ENCODE measurements around the gene SEC14L3. TPM values are rescaled to one million over a fixed set of nuclear protein-coding genes. Genes with fewer than 3 reads are reported as not detected.
"Not testable (repeated sequence)": the region's sequence is repeated elsewhere in the genome, so short reads cannot be mapped to it uniquely, and the experiment has no call there.

The SEC14L3 gene
- total RNA-seq, 3 donors from 2014 or later: not detected

DNA sequence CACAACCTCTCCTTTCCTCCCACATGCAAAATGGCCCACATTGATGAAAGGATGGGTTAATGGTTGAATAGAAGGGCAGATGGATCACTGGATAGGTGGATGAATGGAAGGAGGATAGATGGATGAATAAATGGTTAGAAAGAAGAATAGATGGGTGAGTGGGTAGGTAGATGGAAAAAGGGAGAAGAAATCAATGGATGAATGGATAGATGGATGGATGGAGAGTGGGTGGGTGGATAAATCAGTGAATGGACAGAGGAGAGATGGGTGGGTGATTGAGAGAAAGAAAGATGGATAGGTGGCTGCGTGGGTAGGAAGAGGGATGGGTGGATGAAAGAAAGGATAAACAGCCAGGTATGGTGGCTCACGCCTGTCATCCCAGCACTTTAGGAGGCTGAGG lies 1.2 kb downstream of the SEC14L3 start:
- intact Hi-C loops (cut with DNase I; ENCODE audit: low total_unique reads): no loop called here
- Histone ChIP-seq H3K27ac (no peak overlapping the region), H3K27me3 (no peaks in the 10 kb centered on the region)

GRCh38 chr22:30469165-30469564 lies 2.7 kb downstream of the SEC14L3 start:
- H3K4me3 ChIP-seq: no peak overlapping the region
- TF ChIP-seq POLR2A (IDR thresholded peaks at IDR 0.05) (no peak), POLR2AphosphoS5 (IDR thresholded peaks at IDR 0.05) (no peak)
- TF ChIP-seq, protein P1, sequence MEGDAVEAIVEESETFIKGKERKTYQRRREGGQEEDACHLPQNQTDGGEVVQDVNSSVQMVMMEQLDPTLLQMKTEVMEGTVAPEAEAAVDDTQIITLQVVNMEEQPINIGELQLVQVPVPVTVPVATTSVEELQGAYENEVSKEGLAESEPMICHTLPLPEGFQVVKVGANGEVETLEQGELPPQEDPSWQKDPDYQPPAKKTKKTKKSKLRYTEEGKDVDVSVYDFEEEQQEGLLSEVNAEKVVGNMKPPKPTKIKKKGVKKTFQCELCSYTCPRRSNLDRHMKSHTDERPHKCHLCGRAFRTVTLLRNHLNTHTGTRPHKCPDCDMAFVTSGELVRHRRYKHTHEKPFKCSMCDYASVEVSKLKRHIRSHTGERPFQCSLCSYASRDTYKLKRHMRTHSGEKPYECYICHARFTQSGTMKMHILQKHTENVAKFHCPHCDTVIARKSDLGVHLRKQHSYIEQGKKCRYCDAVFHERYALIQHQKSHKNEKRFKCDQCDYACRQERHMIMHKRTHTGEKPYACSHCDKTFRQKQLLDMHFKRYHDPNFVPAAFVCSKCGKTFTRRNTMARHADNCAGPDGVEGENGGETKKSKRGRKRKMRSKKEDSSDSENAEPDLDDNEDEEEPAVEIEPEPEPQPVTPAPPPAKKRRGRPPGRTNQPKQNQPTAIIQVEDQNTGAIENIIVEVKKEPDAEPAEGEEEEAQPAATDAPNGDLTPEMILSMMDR (IDR thresholded peaks at IDR 0.05): no peak
- no peaks in the 10 kb centered on the region for H3K27me3 ChIP-seq
- no peaks in the 10 kb centered on the region for H3K36me3 ChIP-seq
- no peak overlapping the region for H3K27ac ChIP-seq
- intact Hi-C loops (cut with DNase I; ENCODE audit: low total_unique reads): no loop called here
- no peaks in the 10 kb centered on the region for H3K4me1 ChIP-seq
- no peak for DNase-seq (ENCODE audit: low spot score in 2 of 2)
- no peaks in the 10 kb centered on the region for H3K9me3 ChIP-seq

More for the DNA sequence above, 1.2 kb downstream of the SEC14L3 start:
- H3K4me1 ChIP-seq: no peaks in the 10 kb centered on the region
- no peak for DNase-seq (ENCODE audit: low spot score in 2 of 2)
- TF ChIP-seq, protein P1 (IDR thresholded peaks at IDR 0.05): no peak
- TF ChIP-seq POLR2AphosphoS5 (IDR thresholded peaks at IDR 0.05): no peak
- TF ChIP-seq POLR2A (IDR thresholded peaks at IDR 0.05): no peak
- no peaks in the 10 kb centered on the region for H3K36me3 ChIP-seq
- no peaks in the 10 kb centered on the region for H3K9me3 ChIP-seq
- H3K4me3 ChIP-seq: no peak overlapping the region

- H3K36me3 ChIP-seq; H3K4me1 ChIP-seq; H3K27ac ChIP-seq; H3K4me3 ChIP-seq; DNase-seq (ENCODE audit: low spot score in 2 of 2); intact Hi-C loops (cut with DNase I; ENCODE audit: low total_unique reads); H3K9me3 ChIP-seq; H3K27me3 ChIP-seq: not testable (repeated sequence)
These were observed 11.3 kb downstream of the SEC14L3 start for GRCh38 chr22:30460555-30460954.

- TF ChIP-seq, protein P1 (IDR thresholded peaks at IDR 0.05): no peak
- TF ChIP-seq POLR2AphosphoS5 (IDR thresholded peaks at IDR 0.05): no peak
- H3K9me3 ChIP-seq: no peaks in the 10 kb centered on the region
- DNase-seq (ENCODE audit: low spot score in 2 of 2): peak; percentile 46 to 80
- no peaks in the 10 kb centered on the region for H3K4me1 ChIP-seq
- intact Hi-C loops (cut with DNase I; ENCODE audit: low total_unique reads): no loop called here
- H3K27me3 ChIP-seq: no peaks in the 10 kb centered on the region
- no peaks in the 10 kb centered on the region for H3K36me3 ChIP-seq
- H3K4me3 ChIP-seq: no peak overlapping the region
- no peak overlapping the region for H3K27ac ChIP-seq
These were observed 11.7 kb downstream of the SEC14L3 start for GRCh38 chr22:30460147-30460546.

GRCh38 chr22:30459181-30460052 lies 12.4 kb downstream of the SEC14L3 start:
- H3K9me3 ChIP-seq: no peaks in the 10 kb centered on the region
- H3K36me3 ChIP-seq: no peaks in the 10 kb centered on the region
- no peak overlapping the region for H3K4me3 ChIP-seq
- TF ChIP-seq, protein P1 (IDR thresholded peaks at IDR 0.05): no peak
- TF ChIP-seq POLR2A (IDR thresholded peaks at IDR 0.05): no peak
- no peak for TF ChIP-seq POLR2AphosphoS5 (IDR thresholded peaks at IDR 0.05)
- intact Hi-C loops (cut with DNase I; ENCODE audit: low total_unique reads): no loop called here
- no peak for DNase-seq (ENCODE audit: low spot score in 2 of 2)
- no peaks in the 10 kb centered on the region for H3K27me3 ChIP-seq
- H3K4me1 ChIP-seq: no peaks in the 10 kb centered on the region
- no peak overlapping the region for H3K27ac ChIP-seq
